PC-3 (cell line): ENCODE data around the gene FOS.

ENCODE experiments used
- EZH2 ChIP-seq: fragments of 300-600 bp; sonication (generic); IDR thresholded peaks from one replicate; pipeline ENCODE4 v1.6.1; 2017; ENCODE audit warnings: antibody characterized with exemption, mild to moderate bottlenecking, low read length; ENCODE audit not compliant: unreplicated experiment
- EZH2phosphoT487 ChIP-seq: fragments of 300-600 bp; sonication (generic); IDR thresholded peaks from 2 replicates; pipeline ENCODE4 v1.6.1; 2018; ENCODE audit warnings: mild to moderate bottlenecking, antibody characterized with exemption, low read length, borderline replicate concordance
- TF ChIP-seq, protein P1 (sequence below): fragments of 300-600 bp; sonication (generic); conservative IDR thresholded peaks from 2 replicates; pipeline ENCODE4 v1.5.1; 2017; ENCODE audit warnings: antibody characterized with exemption, low read depth, mild to moderate bottlenecking, low read length

DNA sequence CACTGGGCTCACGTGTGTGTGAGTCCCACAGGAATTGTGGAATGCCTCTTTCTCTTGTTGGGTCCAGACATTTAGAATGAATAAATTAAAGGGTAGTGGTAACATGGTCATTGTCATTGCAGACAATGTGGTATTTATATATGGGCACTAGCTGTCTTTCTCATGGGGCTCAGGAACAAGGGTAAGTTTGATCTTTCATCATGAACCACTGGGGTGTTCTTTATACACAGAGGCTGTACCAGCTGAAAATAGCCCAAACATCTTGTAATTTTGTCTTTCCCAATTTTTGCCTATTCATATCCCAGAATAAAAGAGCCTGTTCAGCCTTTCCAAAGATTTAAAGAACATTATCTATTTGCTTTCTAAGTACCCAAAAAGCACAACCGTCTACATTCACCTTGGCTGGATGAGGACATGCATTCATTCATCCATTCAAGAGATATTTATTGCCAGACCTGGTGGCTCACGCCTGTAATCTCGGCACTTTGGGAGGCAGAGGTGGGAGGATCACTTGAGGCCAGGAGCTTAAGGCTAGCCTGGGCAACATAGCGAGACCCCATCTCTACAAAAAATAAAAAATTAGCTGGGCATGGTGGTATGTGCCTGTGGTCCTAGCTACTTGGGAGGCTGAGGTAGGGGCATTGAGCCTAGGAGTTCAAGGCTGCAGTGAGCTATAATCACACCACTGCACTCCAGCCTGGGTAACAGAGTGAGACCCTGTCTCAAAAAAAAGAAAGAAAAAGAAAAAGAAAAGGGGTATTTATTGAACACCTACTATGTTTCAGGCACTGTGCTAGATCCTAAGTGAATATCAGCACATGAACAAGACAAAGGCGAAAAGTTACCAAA is 4.4 kb upstream of the FOS start:
- TF ChIP-seq, protein P1, sequence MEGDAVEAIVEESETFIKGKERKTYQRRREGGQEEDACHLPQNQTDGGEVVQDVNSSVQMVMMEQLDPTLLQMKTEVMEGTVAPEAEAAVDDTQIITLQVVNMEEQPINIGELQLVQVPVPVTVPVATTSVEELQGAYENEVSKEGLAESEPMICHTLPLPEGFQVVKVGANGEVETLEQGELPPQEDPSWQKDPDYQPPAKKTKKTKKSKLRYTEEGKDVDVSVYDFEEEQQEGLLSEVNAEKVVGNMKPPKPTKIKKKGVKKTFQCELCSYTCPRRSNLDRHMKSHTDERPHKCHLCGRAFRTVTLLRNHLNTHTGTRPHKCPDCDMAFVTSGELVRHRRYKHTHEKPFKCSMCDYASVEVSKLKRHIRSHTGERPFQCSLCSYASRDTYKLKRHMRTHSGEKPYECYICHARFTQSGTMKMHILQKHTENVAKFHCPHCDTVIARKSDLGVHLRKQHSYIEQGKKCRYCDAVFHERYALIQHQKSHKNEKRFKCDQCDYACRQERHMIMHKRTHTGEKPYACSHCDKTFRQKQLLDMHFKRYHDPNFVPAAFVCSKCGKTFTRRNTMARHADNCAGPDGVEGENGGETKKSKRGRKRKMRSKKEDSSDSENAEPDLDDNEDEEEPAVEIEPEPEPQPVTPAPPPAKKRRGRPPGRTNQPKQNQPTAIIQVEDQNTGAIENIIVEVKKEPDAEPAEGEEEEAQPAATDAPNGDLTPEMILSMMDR = no peak
- TF ChIP-seq EZH2 = no peak
- no peak for TF ChIP-seq EZH2phosphoT487
